Fibroblast of skin of back (primary cell): ENCODE data around the gene NEK4.
"Not testable (repeated sequence)": the region's sequence is repeated elsewhere in the genome, so short reads cannot be mapped to it uniquely, and the experiment has no call there.

Experiments used
- DNase-seq: peaks from one replicate; pipeline ENCODE4 v3.0.0-alpha.2; 2013

NEK4 gene

DNA sequence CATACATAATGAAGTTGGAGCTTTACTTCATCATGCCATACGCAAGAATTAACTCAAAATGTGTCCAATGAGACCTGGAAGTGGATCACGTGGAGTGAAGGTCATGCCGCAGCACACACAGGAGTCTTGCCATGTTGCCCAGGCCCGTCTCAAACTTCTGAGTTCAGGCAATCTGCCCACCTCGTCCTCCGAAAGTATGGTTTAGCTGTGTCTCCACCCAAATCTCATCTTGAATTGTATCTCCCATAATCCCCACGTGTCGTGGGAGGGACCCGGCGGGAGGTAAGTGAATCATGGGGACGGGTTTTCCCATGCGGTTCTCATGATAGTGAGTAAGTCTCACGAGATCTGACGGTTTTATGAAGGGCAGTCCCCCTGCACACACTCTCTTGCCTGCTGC is 39.1 kb downstream of the NEK4 start:
- DNase-seq = no peak

DNA sequence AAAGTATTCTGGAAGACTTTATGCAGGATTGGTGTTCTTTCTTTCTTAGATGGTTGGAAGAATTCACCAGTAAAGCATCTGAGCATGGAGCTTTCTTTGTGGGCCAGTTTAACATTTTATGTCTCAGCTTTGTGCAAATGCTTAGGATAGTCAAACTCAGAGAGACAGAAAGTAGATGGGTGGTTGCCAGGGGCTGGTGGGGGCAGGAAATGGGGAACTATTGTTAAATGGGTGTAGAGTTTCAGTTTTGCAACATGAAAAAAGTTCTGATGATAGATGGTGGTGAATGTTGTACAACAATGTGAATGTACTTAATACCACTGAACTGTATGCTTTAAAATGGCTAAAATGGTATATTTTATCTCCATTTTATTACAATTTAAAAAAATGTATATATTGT is 40.1 kb downstream of the NEK4 start:
- no peak for DNase-seq

DNA sequence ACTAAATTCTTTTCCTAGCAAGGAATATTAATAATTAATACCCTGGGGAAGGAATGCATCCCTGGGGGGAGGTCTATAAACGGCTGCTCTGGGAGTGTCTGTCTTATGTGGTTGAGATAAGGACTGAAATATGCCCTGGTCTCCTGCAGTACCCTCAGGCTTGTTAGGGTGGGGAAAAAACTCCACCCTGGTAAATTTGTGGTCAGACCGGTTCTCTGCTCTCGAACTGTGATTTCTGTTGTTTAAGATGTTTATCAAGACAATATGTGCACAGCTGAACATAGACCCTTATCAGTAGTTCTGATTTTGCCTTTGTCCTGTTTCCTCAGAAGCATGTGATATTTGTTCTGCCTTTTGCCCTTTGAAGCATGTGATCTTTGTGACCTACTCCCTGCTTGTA is 42.0 kb downstream of the NEK4 start:
- not testable (repeated sequence) for DNase-seq

DNA sequence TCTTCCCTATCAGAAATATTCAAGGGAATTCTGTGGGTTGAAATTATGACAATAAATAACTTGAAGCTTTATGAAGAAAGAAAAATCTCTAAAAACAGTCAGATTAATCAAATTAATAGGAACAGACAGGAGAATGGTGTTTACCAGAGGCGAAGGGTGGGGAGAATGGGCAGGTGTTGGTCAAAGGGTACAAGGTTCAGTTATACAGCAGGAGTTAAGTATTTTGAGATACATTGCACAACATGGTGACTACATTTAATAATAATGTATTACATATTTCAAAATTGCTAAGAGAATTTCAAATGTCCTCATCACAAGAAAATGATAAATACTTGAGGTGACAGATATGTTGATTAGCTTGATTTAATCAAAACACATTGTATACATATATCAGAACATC is 46.2 kb downstream of the NEK4 start:
- DNase-seq = no peak

GRCh38 chr3:52723935-52724334 is 46.8 kb downstream of the NEK4 start:
- DNase-seq = no peak

DNA sequence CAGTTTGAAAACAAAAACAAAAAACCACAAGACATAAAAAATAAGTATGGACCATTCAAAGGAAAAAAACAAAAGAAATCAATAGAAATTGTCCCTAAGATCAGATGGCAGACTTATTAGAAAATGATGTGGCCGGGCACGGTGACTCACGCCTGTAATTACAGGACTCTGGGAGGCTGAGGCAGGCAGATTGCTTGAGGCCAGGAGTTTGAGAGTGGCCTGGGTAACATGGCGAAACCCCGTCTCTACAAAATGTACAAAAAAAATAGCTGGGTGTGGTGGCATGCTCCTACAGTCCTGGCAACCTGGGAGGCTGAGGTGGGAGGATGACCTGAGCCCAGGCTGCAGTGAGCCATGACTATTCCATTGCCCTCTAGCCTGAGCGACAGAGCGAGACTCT is 48.2 kb downstream of the NEK4 start:
- no peak for DNase-seq

DNA sequence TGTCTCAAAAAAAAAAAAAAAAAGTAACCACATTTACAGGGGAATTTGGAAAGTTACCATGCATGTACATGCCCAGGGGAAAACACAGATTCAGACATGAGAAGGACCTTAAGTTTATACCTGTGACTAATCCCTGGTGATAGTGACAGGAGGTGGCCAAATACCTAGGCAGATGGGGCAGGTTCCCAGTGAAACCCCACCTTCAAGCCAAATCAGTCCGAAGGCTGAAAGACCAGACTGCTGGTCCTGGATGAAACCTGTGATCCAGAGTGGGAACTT is 49.1 kb downstream of the NEK4 start:
- DNase-seq = no peak

DNA sequence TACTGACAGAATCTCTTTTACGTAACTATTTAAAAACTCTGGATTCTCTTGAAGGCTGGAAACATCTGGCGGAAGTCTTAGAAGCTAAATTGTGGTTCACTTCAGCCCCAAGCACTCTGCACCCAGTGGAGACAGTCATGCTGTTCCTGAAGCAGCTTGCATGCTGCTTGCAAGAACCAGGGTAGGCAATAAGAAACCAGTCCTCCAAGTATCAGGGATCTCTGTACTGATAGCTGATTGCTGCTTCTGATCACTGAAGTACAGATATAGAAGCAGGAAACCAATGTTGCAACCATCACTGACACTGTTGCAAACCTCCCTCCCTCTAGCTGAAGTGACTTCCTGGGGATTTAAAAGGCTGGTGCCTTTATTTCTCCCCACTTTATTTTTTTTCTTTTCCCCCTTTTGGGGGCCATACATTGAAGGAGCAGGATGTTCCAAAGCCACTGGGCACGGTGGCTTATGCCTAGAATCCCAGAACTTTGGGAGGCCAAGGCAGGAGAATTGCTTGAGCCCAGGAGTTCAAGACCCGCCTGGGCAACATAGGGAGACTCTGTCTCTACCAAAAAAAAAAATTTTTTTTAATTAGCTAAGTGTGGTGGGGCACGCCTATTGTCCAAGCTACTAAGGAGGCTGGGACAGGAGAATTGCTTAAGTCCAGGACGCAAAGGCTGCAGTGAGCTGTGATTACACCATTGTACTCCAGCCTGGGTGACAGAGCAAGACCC is 49.6 kb downstream of the NEK4 start:
- DNase-seq = no peak

GRCh38 chr3:52719618-52720017 is 51.1 kb downstream of the NEK4 start:
- DNase-seq = no peak

DNA sequence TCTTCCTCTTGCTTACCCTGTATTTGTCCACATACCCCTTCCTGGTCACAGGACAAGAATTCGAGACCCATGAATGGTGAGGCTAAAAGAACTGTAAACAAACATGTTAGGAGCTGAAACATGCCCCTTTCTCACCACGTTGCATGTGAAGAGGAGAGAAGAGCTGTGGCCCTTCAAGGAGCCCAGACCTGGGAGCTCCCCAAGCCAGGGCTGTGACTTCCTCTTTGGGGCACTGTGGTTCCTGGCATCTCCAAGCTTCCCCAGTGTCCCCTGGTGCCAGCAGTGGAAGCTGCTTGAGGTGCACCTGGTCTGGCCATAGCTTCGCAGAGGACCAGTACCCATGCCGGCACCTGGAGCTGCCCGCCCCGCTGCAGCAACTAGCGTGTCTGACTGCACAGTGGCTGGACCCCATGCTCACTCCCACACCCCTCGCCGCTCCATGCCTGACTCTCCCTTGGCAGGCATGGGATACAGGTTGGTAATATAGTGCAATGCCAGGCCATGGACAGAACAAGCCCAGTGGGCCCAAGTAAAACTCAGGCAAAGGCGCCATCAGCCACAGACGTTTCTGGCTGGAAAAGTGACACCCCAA is 54.9 kb downstream of the NEK4 start:
- DNase-seq = no peak

- DNase-seq = no peak
Measured at GRCh38 chr3:52714335-52715302, 56.1 kb downstream of the NEK4 start.

GRCh38 chr3:52712291-52713212 is 58.2 kb downstream of the NEK4 start:
- no peak for DNase-seq

GRCh38 chr3:52710512-52710911 is 60.2 kb downstream of the NEK4 start:
- DNase-seq = no peak

DNA sequence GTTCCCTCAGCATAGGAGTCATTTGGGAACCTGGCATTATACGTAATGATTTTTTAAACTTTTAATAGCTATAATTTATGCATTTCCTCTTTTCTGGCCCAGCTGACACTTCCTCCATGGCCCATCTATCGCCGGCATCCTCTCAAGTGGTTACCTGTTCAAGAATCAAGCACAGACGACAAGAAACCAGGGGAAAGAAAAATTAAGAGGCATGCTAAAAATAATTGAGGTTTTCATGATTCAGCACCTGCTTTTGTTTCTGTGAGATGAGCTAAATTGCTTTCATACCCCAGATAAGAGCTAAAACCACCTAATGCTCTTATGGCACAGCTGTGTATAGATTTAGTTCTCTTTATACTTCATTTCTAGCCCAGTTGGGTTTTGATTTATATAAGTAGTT is 63.2 kb downstream of the NEK4 start:
- DNase-seq = no peak

DNA sequence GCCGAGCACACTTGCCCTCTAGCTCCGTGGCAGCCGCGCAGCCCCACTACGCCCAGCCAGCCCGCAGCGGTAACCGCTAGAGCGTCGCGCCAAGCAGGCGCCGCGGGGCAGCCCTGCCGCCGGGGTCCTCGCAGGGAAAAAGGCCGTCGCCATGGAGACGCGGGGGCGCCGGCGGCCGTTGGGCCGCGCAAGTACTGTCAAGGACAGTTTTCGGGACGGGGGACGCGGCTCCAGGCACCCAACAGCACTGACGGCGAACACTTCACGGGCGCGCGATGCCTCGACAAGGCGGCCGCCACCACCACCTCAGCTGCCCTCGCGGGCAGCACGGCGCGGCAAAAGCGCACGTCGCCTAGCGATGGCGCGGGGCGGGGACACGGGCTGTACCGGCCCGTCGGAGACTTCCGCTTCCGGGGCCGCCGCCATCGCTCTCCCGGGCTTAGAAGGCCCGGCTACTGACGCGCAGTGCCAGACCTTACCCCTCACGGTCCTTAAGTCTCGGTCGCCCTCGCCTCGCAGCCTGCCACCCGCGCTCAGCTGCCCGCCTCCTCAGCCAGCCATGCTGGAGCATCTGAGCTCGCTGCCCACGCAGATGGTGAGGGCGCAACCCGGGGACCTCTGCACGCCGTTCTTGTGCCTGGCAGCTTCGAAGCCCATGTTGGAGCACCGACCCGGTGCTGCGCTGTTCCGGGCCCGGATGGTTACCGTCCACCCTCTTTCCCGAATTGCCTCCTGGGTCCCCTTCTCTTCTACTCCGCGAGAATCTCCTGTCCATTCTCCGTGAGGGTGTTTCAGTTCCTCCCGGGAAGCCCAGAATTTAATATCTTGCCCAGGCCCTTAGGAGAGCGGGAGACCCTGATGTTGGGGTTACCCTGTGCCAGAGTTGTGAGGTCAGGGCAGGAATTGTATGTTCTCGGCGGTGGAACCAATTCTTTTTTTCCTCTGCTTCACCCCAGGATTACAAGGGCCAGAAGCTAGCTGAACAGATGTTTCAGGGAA is 64.8 kb downstream of the NEK4 start, which contains the start of the genes GLT8D1 and SPCS1:
Gene GLT8D1 (minus strand): TSS at position 104 of the 999 bp plus-strand sequence. CDS start 5,331 bp downstream, outside the sequence.
Gene SPCS1 (plus strand): TSS at position 419 of the 999 bp plus-strand sequence. CDS start 141 bp downstream, at position 560.
- DNase-seq = peak; percentile 87

DNA sequence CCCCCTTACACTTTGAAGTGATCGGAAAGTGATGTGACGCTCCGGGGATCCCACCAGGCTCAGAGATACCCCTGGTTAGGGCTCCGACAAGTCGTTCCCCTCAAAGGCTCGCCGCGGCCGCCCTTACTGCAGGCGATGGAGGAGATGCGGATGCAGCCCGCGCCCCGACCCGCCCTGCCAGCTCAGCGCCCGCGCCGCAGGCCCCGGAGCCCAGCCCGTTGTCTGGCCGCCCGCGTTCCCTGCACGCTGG is 65.4 kb downstream of the NEK4 start:
- no peak for DNase-seq

- peak; percentile 40 for DNase-seq
Measured at GRCh38 chr3:52704611-52705437, 65.9 kb downstream of the NEK4 start.

DNA sequence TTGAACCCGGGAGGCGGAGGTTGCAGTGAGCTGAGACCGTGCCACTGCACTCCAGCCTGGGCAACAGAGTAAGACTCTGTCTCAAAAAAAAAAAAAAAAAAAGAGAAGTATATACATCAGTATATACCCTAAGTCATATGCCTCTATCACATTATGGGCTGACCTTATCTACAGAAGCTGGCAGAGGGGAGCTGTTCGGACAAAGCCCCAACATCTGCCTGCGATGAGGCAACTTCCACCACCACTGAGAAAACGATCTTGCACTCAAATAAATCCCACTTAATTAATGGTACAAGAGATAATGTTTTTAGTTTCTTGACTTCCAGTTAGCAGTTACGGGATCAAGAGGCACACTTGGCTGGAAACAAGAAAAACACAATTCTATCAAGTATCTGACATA is 67.4 kb downstream of the NEK4 start:
- no peak for DNase-seq

DNA sequence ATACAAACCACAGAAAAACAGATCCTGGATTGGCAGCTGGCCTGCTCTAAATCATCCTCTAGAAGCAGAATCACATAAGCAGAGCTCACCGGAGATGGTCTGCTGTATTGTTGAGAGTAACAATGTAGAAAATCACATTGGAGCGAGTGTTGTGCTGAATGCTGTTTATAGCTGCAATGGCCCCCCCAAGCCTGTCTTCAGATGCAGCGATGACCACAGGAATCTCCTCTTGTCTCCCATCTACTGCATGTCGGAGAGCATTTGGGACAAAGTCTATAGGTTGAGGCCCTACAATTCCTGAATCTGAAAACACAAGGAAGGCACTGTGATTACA is 73.1 kb downstream of the NEK4 start:
- DNase-seq = no peak

DNA sequence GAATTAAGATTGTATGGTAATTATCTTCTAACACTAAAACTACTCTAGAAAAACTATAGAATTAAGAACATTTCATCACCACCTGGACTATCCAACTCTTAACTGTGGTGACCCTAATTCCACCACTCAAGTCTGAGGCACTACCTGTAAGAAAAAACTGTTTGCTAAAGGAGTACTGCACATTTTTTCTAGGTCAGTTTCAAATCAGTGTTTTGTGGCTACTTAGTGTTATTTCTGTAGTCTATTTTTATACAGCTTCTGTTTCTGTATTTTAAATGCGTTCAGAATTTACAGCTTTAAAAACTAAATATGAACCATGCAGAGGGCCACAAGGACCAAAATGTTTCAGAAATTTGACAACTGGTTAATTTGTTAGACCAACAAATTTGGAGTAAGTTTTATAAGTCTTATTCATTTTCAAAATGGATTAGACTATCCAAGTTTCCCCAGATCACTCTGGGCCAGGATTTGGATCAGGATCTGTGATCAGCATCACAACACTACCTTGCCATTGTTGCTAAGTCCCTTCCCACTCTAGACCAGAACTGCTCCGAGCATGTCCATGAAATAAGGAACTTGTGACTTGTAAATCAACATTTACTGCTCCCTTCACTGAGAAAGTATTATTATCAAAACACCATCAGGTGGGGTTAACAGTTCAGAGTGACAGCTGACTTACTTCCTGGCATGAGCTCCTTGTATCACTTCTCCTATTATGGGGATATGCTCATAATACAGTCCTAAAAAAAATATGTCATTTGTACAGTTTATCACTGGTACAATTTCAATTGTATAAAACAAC is 73.7 kb downstream of the NEK4 start:
- DNase-seq = no peak
